HUES48 (cell line): ENCODE results near the gene CARMIL1.
"Not testable (repeated sequence)": the region's sequence is repeated elsewhere in the genome, so short reads cannot be mapped to it uniquely, and the experiment has no call there.

ENCODE experiments used
- H3K27ac ChIP-seq: one replicate; pipeline ENCODE4 v1.7.0; 2013; ENCODE audit warnings: low read depth, low read length, inconsistent platforms
- H3K27me3 ChIP-seq: 2 replicates; pipeline ENCODE4 v1.6.1; 2013; ENCODE audit warnings: mild to moderate bottlenecking, low read length; ENCODE audit not compliant: control insufficient read depth, insufficient read depth
- H3K36me3 ChIP-seq: 2 replicates; pipeline ENCODE4 v1.6.1; 2013; ENCODE audit warnings: low read length; ENCODE audit not compliant: control insufficient read depth, insufficient read depth
- H3K4me1 ChIP-seq: 2 replicates; pipeline ENCODE4 v1.6.1; 2013; ENCODE audit warnings: mild to moderate bottlenecking, low read length; ENCODE audit not compliant: control insufficient read depth, insufficient read depth
- H3K4me3 ChIP-seq: 2 replicates; pipeline ENCODE4 v1.5.1; 2013; ENCODE audit warnings: mild to moderate bottlenecking, low read depth, low read length
- H3K9ac ChIP-seq: 2 replicates; pipeline ENCODE4 v1.6.1; 2013; ENCODE audit warnings: mild to moderate bottlenecking, low read depth, low read length, moderate library complexity
- H3K9me3 ChIP-seq: 2 replicates; pipeline ENCODE4 v1.6.1; 2013; ENCODE audit warnings: low read length; ENCODE audit not compliant: control insufficient read depth, insufficient read depth

The CARMIL1 gene

GRCh38 chr6:25570578-25570977 lies 291.4 kb downstream of the CARMIL1 start:
- Histone ChIP-seq H3K36me3 (no peaks in the 10 kb centered on the region), H3K27me3 (no peaks in the 10 kb centered on the region), H3K9ac (no peak overlapping the region), H3K27ac (no peak overlapping the region), H3K4me3 (no peak overlapping the region), H3K4me1 (no peaks in the 10 kb centered on the region), H3K9me3 (no peaks in the 10 kb centered on the region)

GRCh38 chr6:25576919-25577318 lies 297.7 kb downstream of the CARMIL1 start:
- Histone ChIP-seq H3K4me1 (no peaks in the 10 kb centered on the region), H3K4me3 (no peak overlapping the region), H3K27ac (no peak overlapping the region), H3K9me3 (no peaks in the 10 kb centered on the region), H3K9ac (no peak overlapping the region), H3K36me3 (peaks cover 4% of the 10 kb centered on the region; the same call in 1 of the 2 replicates), H3K27me3 (no peaks in the 10 kb centered on the region)

DNA sequence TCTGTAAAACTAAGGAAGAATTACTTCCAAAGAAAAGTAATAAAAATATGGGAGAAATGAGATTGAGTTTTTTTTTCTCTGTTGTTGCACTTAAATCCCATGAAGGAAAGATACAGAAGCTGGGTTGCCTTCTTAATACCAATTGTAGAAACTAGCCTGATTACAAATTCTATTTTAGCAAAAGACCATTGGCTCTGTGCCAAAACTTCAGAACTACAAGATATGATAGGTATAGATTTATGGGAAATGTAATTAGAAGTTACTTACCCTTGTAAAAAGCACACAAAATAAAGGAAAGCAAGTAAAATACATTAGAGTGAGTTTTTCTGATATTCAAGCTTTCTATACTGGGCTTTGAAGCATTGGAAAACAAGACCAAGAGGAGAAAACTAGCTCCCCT lies 299.4 kb downstream of the CARMIL1 start:
- Histone ChIP-seq H3K27me3 (no peaks in the 10 kb centered on the region), H3K36me3 (peaks cover 9% of the 10 kb centered on the region), H3K4me3 (no peak overlapping the region), H3K9me3 (no peaks in the 10 kb centered on the region), H3K9ac (no peak overlapping the region), H3K4me1 (no peaks in the 10 kb centered on the region), H3K27ac (no peak overlapping the region)

GRCh38 chr6:25579391-25579883 lies 300.3 kb downstream of the CARMIL1 start:
- Histone ChIP-seq H3K4me1 (no peaks in the 10 kb centered on the region), H3K9me3 (no peaks in the 10 kb centered on the region), H3K36me3 (peaks cover 9% of the 10 kb centered on the region), H3K27ac (no peak overlapping the region), H3K27me3 (no peaks in the 10 kb centered on the region), H3K9ac (no peak overlapping the region), H3K4me3 (no peak overlapping the region)

- Histone ChIP-seq H3K9ac (no peak overlapping the region), H3K4me3 (no peak overlapping the region), H3K36me3 (peaks cover 13% of the 10 kb centered on the region), H3K9me3 (no peaks in the 10 kb centered on the region), H3K27ac (no peak overlapping the region), H3K27me3 (no peaks in the 10 kb centered on the region), H3K4me1 (no peaks in the 10 kb centered on the region)
These were observed 300.8 kb downstream of the CARMIL1 start for GRCh38 chr6:25579902-25580495.

- H3K9ac ChIP-seq: no peak overlapping the region
- H3K9me3 ChIP-seq: no peaks in the 10 kb centered on the region
- H3K4me3 ChIP-seq: no peak overlapping the region
- H3K4me1 ChIP-seq: no peaks in the 10 kb centered on the region
- H3K36me3 ChIP-seq: peaks cover 16% of the 10 kb centered on the region
- no peaks in the 10 kb centered on the region for H3K27me3 ChIP-seq
- H3K27ac ChIP-seq: no peak overlapping the region
These were observed 302.9 kb downstream of the CARMIL1 start for GRCh38 chr6:25582101-25582500.

- Histone ChIP-seq H3K27me3 (no peaks in the 10 kb centered on the region), H3K4me3 (no peak overlapping the region), H3K36me3 (peaks cover 17% of the 10 kb centered on the region), H3K4me1 (no peaks in the 10 kb centered on the region), H3K27ac (no peak overlapping the region), H3K9me3 (no peaks in the 10 kb centered on the region), H3K9ac (no peak overlapping the region)
These were observed 303.9 kb downstream of the CARMIL1 start for GRCh38 chr6:25583099-25583498.

DNA sequence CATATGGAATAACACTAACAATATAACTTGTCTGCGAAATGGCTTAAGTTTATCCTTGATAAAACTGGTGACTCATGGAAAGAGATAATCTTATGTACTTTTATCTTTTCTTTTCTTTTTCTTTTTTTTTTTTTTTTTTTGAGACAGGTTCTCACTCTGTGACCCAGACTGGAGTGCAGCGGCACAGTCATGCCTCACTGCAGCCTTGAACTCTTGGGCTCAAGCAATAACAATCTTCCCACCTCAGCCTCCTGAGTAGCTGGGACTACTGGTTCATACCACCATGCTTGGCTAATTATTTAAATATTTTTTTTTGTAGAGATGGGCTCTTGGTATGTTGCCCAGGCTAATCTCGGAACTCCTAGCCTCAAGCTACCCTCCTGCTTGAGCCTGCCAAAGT lies 304.7 kb downstream of the CARMIL1 start:
- Histone ChIP-seq H3K27me3 (no peaks in the 10 kb centered on the region), H3K4me3 (no peak overlapping the region), H3K27ac (no peak overlapping the region), H3K36me3 (peaks cover 24% of the 10 kb centered on the region), H3K4me1 (no peaks in the 10 kb centered on the region), H3K9me3 (no peaks in the 10 kb centered on the region), H3K9ac (no peak overlapping the region)

- Histone ChIP-seq H3K27me3 (no peaks in the 10 kb centered on the region), H3K4me1 (no peaks in the 10 kb centered on the region), H3K27ac (no peak overlapping the region), H3K9me3 (no peaks in the 10 kb centered on the region), H3K36me3 (peaks cover 24% of the 10 kb centered on the region), H3K4me3 (no peak overlapping the region), H3K9ac (no peak overlapping the region)
These were observed 306.1 kb downstream of the CARMIL1 start for GRCh38 chr6:25585225-25585624.

GRCh38 chr6:25586119-25586518 lies 306.9 kb downstream of the CARMIL1 start:
- H3K27me3 ChIP-seq, H3K9me3 ChIP-seq, H3K4me1 ChIP-seq, H3K9ac ChIP-seq, H3K27ac ChIP-seq, H3K4me3 ChIP-seq: not testable (repeated sequence)
- H3K36me3 ChIP-seq: peaks cover 24% of the 10 kb centered on the region

DNA sequence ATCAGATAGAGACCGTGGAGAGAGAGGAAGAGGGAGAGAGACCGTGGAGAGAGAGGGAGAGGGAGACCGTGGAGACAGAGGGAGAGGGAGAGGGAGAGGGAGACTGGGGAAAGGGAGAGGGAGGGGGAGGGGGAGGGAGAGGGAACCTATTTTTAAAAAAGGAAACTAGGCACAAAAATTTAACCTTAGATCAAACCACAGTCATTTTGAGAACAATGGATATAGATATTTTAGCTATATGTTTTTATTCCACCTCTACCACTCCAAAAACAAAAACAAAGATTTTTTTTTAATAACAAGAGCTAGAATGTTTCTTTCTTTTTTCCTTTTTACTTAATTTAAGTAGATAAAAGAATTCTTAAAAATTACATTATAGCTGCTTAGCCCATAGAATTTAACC lies 307.8 kb downstream of the CARMIL1 start:
- Histone ChIP-seq H3K4me3 (no peak overlapping the region), H3K27ac (no peak overlapping the region), H3K27me3 (no peaks in the 10 kb centered on the region), H3K4me1 (no peaks in the 10 kb centered on the region), H3K9me3 (no peaks in the 10 kb centered on the region), H3K36me3 (peaks cover 20% of the 10 kb centered on the region), H3K9ac (no peak overlapping the region)
